H1 (cell line): ENCODE data around the gene CNR1.

ENCODE experiments used
- ATF2 ChIP-seq: IDR thresholded peaks from 2 replicates; pipeline ENCODE4 v1.6.1; 2012; ENCODE audit warnings: low read length, inconsistent platforms
- ATF3 ChIP-seq: IDR thresholded peaks from 2 replicates; pipeline ENCODE4 v1.6.1; 2011; ENCODE audit warnings: low read depth, mild to moderate bottlenecking, low read length; ENCODE audit not compliant: insufficient read depth
- CBX5 ChIP-seq: fragments of 300-800, 300-1000 bp; sonication (generic); IDR thresholded peaks from 2 replicates; pipeline ENCODE4 v1.7.1; 2016; ENCODE audit warnings: antibody characterized with exemption, low read length, low read depth
- CREB1 ChIP-seq: IDR thresholded peaks from 2 replicates; pipeline ENCODE4 v1.6.1; 2012; ENCODE audit warnings: inconsistent platforms
- CTCF ChIP-seq, 3 experiments: IDR thresholded peaks; 1 replicate in 2 of 3; 2 replicates in 1 of 3; pipeline versions ENCODE4 v1.5.1 to v1.6.1; 2011; ENCODE audit warnings: low read length in 3 of 3, mild to moderate bottlenecking in 3 of 3, inconsistent platforms in 2 of 3, low read depth in 1 of 3, moderate library complexity in 1 of 3; ENCODE audit not compliant: insufficient read depth in 1 of 3; ENCODE audit errors: control extremely low read depth in 1 of 3
- EZH2 ChIP-seq: fragments of 200-600 bp; sonication (generic); IDR thresholded peaks from 2 replicates; pipeline ENCODE4 v1.7.1; 2012; ENCODE audit warnings: low read depth, mild to moderate bottlenecking, moderate library complexity, low read length, inconsistent platforms; ENCODE audit not compliant: severe bottlenecking
- GABPA ChIP-seq: IDR thresholded peaks from 2 replicates; pipeline ENCODE4 v1.6.1; 2011; ENCODE audit warnings: mild to moderate bottlenecking, low read length, moderate library complexity, borderline replicate concordance; ENCODE audit not compliant: insufficient read depth
- RBBP5 ChIP-seq: IDR thresholded peaks from 2 replicates; pipeline ENCODE4 v1.7.1; 2012; ENCODE audit warnings: low read depth, mild to moderate bottlenecking, inconsistent platforms, low read length, moderate library complexity, borderline replicate concordance
- SIN3A ChIP-seq, 2 experiments: IDR thresholded peaks in 1 of 2; conservative IDR thresholded peaks in 1 of 2; 2 replicates each; pipeline ENCODE4 v1.6.1; 2011 to 2012; ENCODE audit warnings: low read length in 2 of 2, improper control_type of control experiment in 1 of 2, low read depth in 1 of 2, mild to moderate bottlenecking in 1 of 2
- SRF ChIP-seq: IDR thresholded peaks from 2 replicates; pipeline ENCODE4 v1.6.1; 2011; ENCODE audit warnings: mild to moderate bottlenecking, low read depth, low read length, moderate library complexity
- ZNF274 ChIP-seq: IDR thresholded peaks from 2 replicates; pipeline ENCODE4 v1.7.0; 2012; ENCODE audit warnings: low read length, borderline replicate concordance; ENCODE audit errors: extremely low read depth

DNA sequence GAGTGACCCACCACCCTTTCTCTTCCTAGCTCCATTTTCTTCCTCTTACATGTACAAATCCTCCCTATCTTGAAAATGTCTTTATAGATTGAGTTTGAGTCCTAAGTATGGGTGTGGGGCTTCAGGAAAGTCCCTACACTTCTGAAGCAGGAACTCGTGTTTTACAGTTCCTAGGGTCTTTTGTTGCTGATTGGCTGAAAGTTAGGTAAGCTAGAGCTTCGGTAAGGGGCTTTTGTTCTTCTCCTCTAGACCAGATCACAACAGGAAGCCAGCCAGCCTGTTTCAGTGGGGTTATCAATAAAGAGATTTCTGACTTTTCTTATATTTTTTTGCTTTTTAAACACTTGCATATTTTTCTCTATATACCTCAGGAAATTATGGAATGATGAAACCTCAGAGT is 51.3 kb downstream of the CNR1 start:
- no peak for TF ChIP-seq ATF2
- TF ChIP-seq ZNF274 = no peak
- no peak for TF ChIP-seq CTCF (IDR thresholded peaks at IDR 0.05; ENCODE audit: control extremely low read depth in 1 of 3, insufficient read depth in 1 of 3, low read depth in 1 of 3, low read length in 3 of 3)
- TF ChIP-seq SIN3A (conservative IDR thresholded peaks at IDR 0.05 in 1 of 2, IDR thresholded peaks at IDR 0.05 in 1 of 2; ENCODE audit: low read depth in 1 of 2, low read length in 2 of 2) = no peak
- no peak for TF ChIP-seq RBBP5
- TF ChIP-seq GABPA = no peak
- no peak for TF ChIP-seq CBX5
- TF ChIP-seq CREB1 = no peak
- no peak for TF ChIP-seq SRF
- no peak for TF ChIP-seq ATF3
- no peak for TF ChIP-seq EZH2
